GM12875 (cell line): Measurements from ENCODE around the gene HIPK2.

Source experiments
- H3K4me3 ChIP-seq: one replicate; pipeline ENCODE4 v1.5.1; 2011; ENCODE audit warnings: low read depth, low read length, control low read depth
- CTCF ChIP-seq: IDR thresholded peaks from 2 replicates; pipeline ENCODE4 v1.5.1; 2011; ENCODE audit warnings: low read depth, mild to moderate bottlenecking, control low read depth, inconsistent platforms, low read length, moderate library complexity, borderline replicate concordance; ENCODE audit not compliant: insufficient read depth

The HIPK2 gene

GRCh38 chr7:139666501-139666900 lies 111.3 kb downstream of the HIPK2 start:
- H3K4me3 ChIP-seq, result no peak overlapping the region
- TF ChIP-seq CTCF, result no peak

- TF ChIP-seq CTCF, result no peak
- no peak overlapping the region for H3K4me3 ChIP-seq
Measured at GRCh38 chr7:139664434-139664833, 113.4 kb downstream of the HIPK2 start.

GRCh38 chr7:139663608-139664177 lies 114.1 kb downstream of the HIPK2 start:
- no peak overlapping the region for H3K4me3 ChIP-seq
- no peak for TF ChIP-seq CTCF

GRCh38 chr7:139661903-139662302 lies 115.9 kb downstream of the HIPK2 start:
- no peak for TF ChIP-seq CTCF

GRCh38 chr7:139661043-139661440 lies 116.8 kb downstream of the HIPK2 start:
- H3K4me3 ChIP-seq, result no peak overlapping the region
- no peak for TF ChIP-seq CTCF

More at GRCh38 chr7:139661903-139662302, 115.9 kb downstream of the HIPK2 start:
- H3K4me3 ChIP-seq, result no peak overlapping the region

GRCh38 chr7:139660317-139661042 lies 117.3 kb downstream of the HIPK2 start:
- no peak overlapping the region for H3K4me3 ChIP-seq
- no peak for TF ChIP-seq CTCF

GRCh38 chr7:139659922-139660316 lies 117.9 kb downstream of the HIPK2 start:
- no peak for TF ChIP-seq CTCF
- no peak overlapping the region for H3K4me3 ChIP-seq
